GM21515 (cell line): ENCODE measurements around the gene WSCD2.

Experiments
- ATAC-seq: cut with Tn5 transposase; IDR thresholded peaks from one replicate; pipeline ENCODE4 v1.9.1; 2021; ENCODE audit not compliant: unreplicated experiment

WSCD2 gene

GRCh38 chr12:108257004-108257403 is 127.9 kb downstream of the WSCD2 start:
- ATAC-seq = no peak

GRCh38 chr12:108257610-108258106 is 128.6 kb downstream of the WSCD2 start:
- no peak for ATAC-seq

GRCh38 chr12:108260039-108260438 is 131.0 kb downstream of the WSCD2 start:
- ATAC-seq = no peak

GRCh38 chr12:108260969-108261368 is 131.9 kb downstream of the WSCD2 start:
- no peak for ATAC-seq

GRCh38 chr12:108265505-108265904 is 136.4 kb downstream of the WSCD2 start:
- ATAC-seq = no peak

- no peak for ATAC-seq
These were observed 137.0 kb downstream of the WSCD2 start for GRCh38 chr12:108266131-108266530.

- ATAC-seq = no peak
These were observed 138.4 kb downstream of the WSCD2 start for GRCh38 chr12:108267450-108267849.

GRCh38 chr12:108268397-108268796 is 139.3 kb downstream of the WSCD2 start:
- no peak for ATAC-seq

- ATAC-seq = no peak
These were observed 140.1 kb downstream of the WSCD2 start for GRCh38 chr12:108269224-108269623.

- ATAC-seq = no peak
These were observed 141.2 kb downstream of the WSCD2 start for GRCh38 chr12:108270035-108270848.

- no peak for ATAC-seq
These were observed 141.7 kb downstream of the WSCD2 start for GRCh38 chr12:108270849-108271143.

GRCh38 chr12:108271951-108272872 is 143.1 kb downstream of the WSCD2 start:
- no peak for ATAC-seq

GRCh38 chr12:108273217-108273616 is 144.1 kb downstream of the WSCD2 start:
- no peak for ATAC-seq

- no peak for ATAC-seq
These were observed 148.5 kb downstream of the WSCD2 start for GRCh38 chr12:108277613-108278012.

GRCh38 chr12:108282160-108282559 is 153.1 kb downstream of the WSCD2 start:
- ATAC-seq = no peak

GRCh38 chr12:108282676-108283075 is 153.6 kb downstream of the WSCD2 start:
- no peak for ATAC-seq

GRCh38 chr12:108284163-108284562 is 155.1 kb downstream of the WSCD2 start:
- no peak for ATAC-seq

- no peak for ATAC-seq
These were observed 155.9 kb downstream of the WSCD2 start for GRCh38 chr12:108285016-108285415.

- no peak for ATAC-seq
These were observed 158.1 kb downstream of the WSCD2 start for GRCh38 chr12:108287227-108287626.

GRCh38 chr12:108289350-108290161 is 160.5 kb downstream of the WSCD2 start:
- no peak for ATAC-seq

GRCh38 chr12:108295641-108296040 is 166.6 kb downstream of the WSCD2 start:
- ATAC-seq = no peak
